WERI-Rb-1 (cell line): ENCODE results near the gene HIP1.
A peak's percentile ranks its signal among the peaks of the same experiment; 100 is the strongest.
"Not testable (repeated sequence)": the region's sequence is repeated elsewhere in the genome, so short reads cannot be mapped to it uniquely, and the experiment has no call there.

Experiments used
- DNase-seq: peaks from one replicate; pipeline ENCODE4 v3.0.0-alpha.2; 2020
- H3K27ac ChIP-seq: fragments of 250-450 bp; sonication (Bioruptor Pico); 2 replicates; pipeline ENCODE4 v1.5.1; 2020; ENCODE audit warnings: mild to moderate bottlenecking, moderate library complexity
- H3K27me3 ChIP-seq: fragments of 250-450 bp; sonication (Bioruptor Pico); 2 replicates; pipeline ENCODE4 v1.5.1; 2021; ENCODE audit warnings: mild to moderate bottlenecking, low read depth, moderate library complexity; ENCODE audit not compliant: insufficient read depth, severe bottlenecking
- H3K36me3 ChIP-seq: fragments of 250-450 bp; sonication (Bioruptor Pico); 2 replicates; pipeline ENCODE4 v1.5.1; 2020; ENCODE audit warnings: mild to moderate bottlenecking, moderate library complexity
- H3K4me3 ChIP-seq: 2 replicates; pipeline ENCODE4 v1.5.1; 2011; ENCODE audit warnings: low read depth, mild to moderate bottlenecking, control low read depth, low read length
- H3K9me3 ChIP-seq: fragments of 250-450 bp; sonication (Bioruptor Pico); 2 replicates; pipeline ENCODE4 v1.5.1; 2021; ENCODE audit warnings: mild to moderate bottlenecking, moderate library complexity; ENCODE audit not compliant: severe bottlenecking
- CTCF ChIP-seq: IDR thresholded peaks from 2 replicates; pipeline ENCODE4 v1.5.1; 2011; ENCODE audit warnings: low read depth, mild to moderate bottlenecking, control low read depth, inconsistent platforms, low read length

HIP1 gene

GRCh38 chr7:75578081-75578480 is 160.7 kb downstream of the HIP1 start:
- no peak for TF ChIP-seq CTCF
- H3K27me3 ChIP-seq = no peaks in the 10 kb centered on the region
- DNase-seq = no peak
- H3K36me3 ChIP-seq = peaks cover 26% of the 10 kb centered on the region
- no peaks in the 10 kb centered on the region for H3K9me3 ChIP-seq
- H3K4me3 ChIP-seq = no peak overlapping the region
- no peak overlapping the region for H3K27ac ChIP-seq

GRCh38 chr7:75575488-75576121 is 163.1 kb downstream of the HIP1 start:
- peak; percentile 59 for DNase-seq
- Histone ChIP-seq H3K27ac (peak overlapping the region; percentile 55), H3K27me3 (no peaks in the 10 kb centered on the region), H3K36me3 (peaks cover 29% of the 10 kb centered on the region), H3K9me3 (no peaks in the 10 kb centered on the region), H3K4me3 (no peak overlapping the region)
- no peak for TF ChIP-seq CTCF

- no peak for TF ChIP-seq CTCF
- Histone ChIP-seq H3K27me3 (no peaks in the 10 kb centered on the region), H3K9me3 (no peaks in the 10 kb centered on the region), H3K36me3 (peaks cover 24% of the 10 kb centered on the region), H3K4me3 (no peak overlapping the region), H3K27ac (no peak overlapping the region)
- no peak for DNase-seq
Observed at GRCh38 chr7:75573477-75574019, 165.2 kb downstream of the HIP1 start.

GRCh38 chr7:75572814-75573213 is 165.9 kb downstream of the HIP1 start:
- TF ChIP-seq CTCF = no peak
- Histone ChIP-seq H3K4me3 (no peak overlapping the region), H3K27me3 (no peaks in the 10 kb centered on the region), H3K27ac (no peak overlapping the region), H3K9me3 (no peaks in the 10 kb centered on the region), H3K36me3 (peaks cover 30% of the 10 kb centered on the region)
- DNase-seq = no peak

- Histone ChIP-seq H3K27ac (no peak overlapping the region), H3K27me3 (no peaks in the 10 kb centered on the region), H3K36me3 (peaks cover 35% of the 10 kb centered on the region), H3K9me3 (no peaks in the 10 kb centered on the region), H3K4me3 (no peak overlapping the region)
- TF ChIP-seq CTCF = no peak
- DNase-seq = no peak
Observed at GRCh38 chr7:75572396-75572795, 166.3 kb downstream of the HIP1 start.

GRCh38 chr7:75571209-75571608 is 167.5 kb downstream of the HIP1 start:
- Histone ChIP-seq H3K36me3 (peaks cover 44% of the 10 kb centered on the region), H3K27ac (peak overlapping the region; percentile 16; the same call in 1 of the 2 replicates), H3K4me3 (no peak overlapping the region), H3K27me3 (no peaks in the 10 kb centered on the region), H3K9me3 (no peaks in the 10 kb centered on the region)
- TF ChIP-seq CTCF = no peak
- DNase-seq = peak; percentile 66

- H3K9me3 ChIP-seq = not testable (repeated sequence)
Observed at GRCh38 chr7:75569629-75570282, 169.0 kb downstream of the HIP1 start.

More at GRCh38 chr7:75569629-75570282, 169.0 kb downstream of the HIP1 start:
- H3K27ac ChIP-seq, H3K4me3 ChIP-seq, H3K27me3 ChIP-seq, DNase-seq: not testable (repeated sequence)
- H3K36me3 ChIP-seq = peaks cover 53% of the 10 kb centered on the region
